Measurements from ENCODE around the gene ENGASE.
A peak's percentile ranks its signal among the peaks of the same experiment; 100 is the strongest.

The ENGASE gene

DNA sequence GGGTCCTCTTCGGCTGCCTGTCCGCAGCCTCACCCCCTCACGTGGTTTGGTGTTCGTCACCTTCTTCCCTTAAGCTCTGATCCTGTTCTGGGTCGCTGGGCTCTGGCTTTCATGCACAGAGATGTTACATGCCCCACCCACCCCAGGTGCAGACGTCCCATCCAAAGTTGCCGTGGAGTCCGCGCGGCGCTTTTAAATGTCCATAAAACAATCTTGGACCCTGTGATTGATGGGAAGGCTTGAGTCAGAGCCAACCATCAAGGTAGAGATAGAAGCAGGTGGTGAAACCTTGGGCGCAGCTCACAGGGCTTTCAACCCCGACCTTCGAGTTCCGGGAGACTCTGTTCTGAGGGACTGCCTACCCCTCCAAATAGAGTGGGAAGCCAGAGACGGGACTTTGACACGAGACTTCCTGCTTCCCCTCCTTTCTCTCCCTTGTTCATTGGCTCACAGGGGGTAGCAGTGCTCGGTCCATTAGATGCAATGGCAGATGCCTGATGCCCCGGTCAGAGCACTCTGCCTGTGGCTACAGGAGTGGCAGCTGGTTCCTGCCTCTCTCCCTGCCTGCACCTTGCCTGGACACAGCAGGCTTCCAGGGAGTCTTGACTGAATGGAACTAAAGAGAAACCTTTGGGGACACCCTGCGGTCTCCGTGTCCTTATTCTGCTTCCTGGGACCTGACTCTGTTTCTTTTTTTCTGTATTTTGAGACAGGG lies 4.0 kb downstream of the ENGASE start:
- DNase-seq (ENCODE audit: low read depth in 3 of 3, low spot score in 1 of 3): no peak

DNA sequence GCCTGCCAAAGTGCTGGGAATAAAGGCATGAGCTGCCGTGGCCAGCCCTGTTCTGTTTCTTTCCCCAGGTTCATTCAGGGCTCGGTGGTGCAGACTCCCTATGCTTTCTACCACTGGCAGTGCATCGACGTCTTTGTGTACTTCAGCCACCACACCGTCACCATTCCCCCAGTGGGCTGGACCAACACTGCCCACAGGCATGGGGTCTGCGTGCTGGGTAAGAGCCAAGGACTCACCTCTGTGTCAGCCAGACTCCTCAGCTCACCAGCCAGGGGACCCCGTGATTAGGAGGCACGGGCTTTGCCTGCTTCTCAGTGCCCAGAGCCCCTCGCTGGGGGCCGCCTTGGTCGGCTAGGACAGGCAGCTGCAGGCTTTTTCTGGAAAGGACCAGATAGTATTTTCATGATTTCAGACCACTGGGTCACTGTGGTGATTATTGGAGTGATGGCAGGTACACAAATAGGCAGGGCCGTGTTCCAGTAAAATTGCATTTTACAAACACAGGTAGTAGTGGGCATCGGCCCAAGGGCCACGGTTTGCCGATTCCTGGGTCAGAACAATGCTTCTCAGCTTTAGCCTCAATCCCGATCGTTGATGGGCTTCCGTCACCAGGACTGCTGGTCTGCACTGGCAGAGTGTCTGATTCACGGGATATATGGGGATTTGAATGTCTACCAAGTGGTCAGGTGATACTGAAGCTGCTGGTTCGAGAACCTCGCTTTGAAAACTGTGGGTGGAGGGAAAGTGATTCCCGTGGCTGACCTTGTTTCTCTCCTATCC lies 5.0 kb downstream of the ENGASE start:
- no peak for DNase-seq (ENCODE audit: low read depth in 3 of 3, low spot score in 1 of 3)

DNA sequence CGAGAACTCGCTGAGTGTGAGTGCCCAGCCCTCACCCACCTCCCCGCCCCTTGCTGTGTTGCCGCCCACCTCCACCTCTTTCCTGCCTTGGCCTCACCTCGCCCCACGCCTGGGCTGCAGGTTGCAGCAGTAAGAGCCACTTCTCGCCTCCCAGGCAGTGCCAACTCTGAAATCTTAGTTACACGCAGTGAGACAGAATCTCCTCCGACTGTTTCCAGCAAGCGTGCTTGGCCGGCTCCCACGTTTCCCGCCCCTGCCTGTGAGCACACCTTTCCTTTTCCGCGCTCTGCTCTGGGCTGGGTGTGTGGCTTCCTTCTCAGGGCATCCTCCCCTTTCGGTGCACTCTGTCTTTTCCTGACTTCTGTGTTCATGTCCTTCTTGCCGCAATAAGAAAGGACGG lies 5.7 kb downstream of the ENGASE start:
- no peak for DNase-seq (ENCODE audit: low read depth in 3 of 3, low spot score in 1 of 3)

DNA sequence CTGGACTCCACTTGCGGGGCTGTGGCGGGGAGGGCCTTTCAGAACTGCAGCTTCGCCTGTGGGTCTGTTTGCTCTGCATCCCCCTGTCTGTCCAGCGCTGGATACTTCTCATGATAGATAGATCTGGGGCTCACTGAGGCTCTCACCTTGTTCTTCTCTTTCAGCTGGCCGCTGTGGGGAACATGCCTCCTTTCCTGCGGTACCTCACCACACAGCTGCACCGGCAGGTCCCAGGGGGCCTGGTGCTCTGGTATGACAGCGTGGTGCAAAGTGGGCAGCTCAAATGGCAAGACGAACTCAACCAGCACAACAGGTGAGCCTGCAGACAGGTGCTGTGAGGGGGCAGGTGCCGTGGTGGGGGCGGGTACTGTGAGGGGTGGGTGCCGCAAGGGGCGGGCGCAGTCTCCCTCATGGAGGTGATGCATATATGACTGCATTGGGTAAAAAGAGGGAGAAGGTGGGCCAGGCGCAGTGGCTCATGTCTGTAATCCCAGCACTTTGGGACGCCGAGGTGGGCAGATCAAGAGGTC lies 6.2 kb downstream of the ENGASE start:
- DNase-seq (ENCODE audit: low read depth in 3 of 3, low spot score in 1 of 3): no peak

DNA sequence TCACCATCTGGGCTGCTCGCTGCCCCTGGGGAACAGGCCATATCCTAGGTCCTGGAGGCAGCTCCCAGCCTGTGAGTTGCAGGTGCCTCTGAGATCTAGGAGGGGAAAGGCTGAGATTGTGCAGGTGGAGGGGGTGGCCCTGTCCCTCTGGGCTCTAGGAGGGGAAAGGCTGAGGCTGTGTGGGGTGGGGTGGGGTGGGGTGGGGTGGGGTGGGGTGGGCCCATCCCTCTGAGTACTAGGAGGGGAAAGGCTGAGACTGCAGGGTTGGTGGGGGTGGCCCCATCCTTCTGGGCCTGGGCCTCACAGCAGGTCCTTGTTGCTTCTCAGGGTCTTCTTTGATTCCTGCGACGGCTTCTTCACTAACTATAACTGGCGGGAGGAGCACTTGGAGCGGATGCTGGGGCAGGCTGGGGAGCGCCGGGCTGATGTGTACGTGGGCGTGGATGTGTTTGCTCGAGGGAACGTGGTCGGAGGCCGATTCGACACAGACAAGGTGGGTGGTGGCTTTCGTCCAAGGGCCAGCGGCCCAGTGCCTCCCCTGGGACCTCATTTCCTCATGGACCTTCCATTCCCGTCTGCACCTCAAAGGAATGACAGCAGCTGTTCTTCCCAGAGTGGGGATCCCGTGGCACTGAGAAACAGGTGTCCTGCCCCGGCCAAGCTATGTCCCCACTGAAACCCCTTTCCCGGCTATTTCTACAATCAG lies 7.1 kb downstream of the ENGASE start:
- no peak for DNase-seq (ENCODE audit: low read depth in 3 of 3, low spot score in 1 of 3)

DNA sequence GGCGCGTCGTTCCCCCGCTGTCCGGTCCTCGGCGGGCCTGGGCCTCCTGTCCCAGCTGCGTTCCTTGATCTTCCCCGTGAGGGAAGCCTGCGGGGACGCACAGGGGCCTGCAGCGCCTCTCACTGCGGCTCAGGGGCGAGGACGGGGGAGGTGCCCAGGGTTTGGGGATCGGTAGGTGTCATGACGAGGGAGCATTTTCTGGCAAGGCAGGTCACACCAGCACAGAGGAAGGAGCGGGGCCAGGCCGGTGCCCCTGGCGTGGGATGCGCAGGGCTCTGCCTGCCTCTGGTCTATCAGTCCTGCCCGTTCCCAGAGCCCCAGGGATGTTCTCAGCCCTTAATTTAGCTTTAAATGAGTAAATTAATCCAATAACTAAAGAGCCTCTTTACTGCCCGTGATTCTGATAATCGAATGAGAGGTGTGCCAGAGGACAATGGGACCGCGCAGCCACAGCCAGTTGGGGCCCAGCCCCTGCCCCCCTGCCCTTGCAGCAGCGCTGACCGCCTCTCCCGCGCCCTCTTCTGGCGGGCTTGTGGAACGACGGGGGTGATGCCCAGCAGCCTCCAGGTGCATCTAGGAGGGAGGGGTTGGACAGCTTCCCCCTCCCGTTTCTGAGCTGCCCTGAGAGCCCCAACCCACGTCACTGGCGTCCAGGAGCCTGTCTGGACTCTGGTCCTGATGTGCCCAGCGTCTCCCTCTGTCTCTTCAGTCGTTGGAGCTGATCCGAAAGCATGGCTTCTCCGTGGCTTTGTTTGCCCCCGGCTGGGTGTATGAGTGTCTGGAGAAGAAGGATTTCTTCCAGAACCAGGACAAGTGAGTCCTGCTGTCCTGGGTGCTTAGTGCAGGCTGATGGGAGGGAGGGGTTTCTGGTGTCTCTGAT lies 7.9 kb downstream of the ENGASE start:
- peak in 1 of 3 donors; percentile 41 for DNase-seq (ENCODE audit: low read depth in 3 of 3, low spot score in 1 of 3)

DNA sequence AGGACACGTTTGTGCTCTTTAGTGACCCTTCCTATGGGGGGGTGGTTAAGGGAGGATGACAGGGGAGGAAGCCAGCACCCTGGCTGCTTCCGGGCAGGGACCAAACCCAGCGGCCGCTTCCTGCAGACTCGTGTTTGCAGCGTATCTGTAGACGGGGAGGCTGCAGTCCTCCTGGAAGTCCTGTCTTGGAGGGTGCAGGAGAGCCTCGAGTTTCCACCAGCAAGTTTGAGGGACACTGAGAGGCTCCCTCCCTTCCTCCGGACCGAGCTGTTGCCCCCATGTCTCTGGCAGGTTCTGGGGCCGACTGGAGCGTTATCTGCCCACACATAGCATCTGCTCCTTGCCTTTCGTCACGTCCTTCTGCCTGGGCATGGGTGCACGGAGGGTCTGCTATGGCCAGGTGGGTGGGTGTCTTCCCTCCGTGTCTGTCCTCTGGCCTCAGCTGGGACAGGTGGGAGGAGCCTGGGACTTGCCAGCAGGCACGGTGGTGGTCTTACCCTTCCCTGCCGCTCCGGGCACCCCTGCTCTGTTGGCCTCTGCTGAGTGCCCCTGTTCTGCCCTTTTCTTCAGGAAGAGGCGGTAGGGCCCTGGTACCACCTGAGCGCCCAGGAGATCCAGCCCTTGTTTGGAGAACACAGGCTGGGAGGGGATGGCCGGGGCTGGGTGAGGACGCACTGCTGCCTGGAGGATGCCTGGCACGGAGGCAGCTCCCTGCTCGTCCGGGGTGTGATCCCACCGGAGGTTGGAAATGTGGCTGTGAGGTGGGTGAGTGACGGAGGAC lies 8.8 kb downstream of the ENGASE start:
- no peak for DNase-seq (ENCODE audit: low read depth in 3 of 3, low spot score in 1 of 3)

DNA sequence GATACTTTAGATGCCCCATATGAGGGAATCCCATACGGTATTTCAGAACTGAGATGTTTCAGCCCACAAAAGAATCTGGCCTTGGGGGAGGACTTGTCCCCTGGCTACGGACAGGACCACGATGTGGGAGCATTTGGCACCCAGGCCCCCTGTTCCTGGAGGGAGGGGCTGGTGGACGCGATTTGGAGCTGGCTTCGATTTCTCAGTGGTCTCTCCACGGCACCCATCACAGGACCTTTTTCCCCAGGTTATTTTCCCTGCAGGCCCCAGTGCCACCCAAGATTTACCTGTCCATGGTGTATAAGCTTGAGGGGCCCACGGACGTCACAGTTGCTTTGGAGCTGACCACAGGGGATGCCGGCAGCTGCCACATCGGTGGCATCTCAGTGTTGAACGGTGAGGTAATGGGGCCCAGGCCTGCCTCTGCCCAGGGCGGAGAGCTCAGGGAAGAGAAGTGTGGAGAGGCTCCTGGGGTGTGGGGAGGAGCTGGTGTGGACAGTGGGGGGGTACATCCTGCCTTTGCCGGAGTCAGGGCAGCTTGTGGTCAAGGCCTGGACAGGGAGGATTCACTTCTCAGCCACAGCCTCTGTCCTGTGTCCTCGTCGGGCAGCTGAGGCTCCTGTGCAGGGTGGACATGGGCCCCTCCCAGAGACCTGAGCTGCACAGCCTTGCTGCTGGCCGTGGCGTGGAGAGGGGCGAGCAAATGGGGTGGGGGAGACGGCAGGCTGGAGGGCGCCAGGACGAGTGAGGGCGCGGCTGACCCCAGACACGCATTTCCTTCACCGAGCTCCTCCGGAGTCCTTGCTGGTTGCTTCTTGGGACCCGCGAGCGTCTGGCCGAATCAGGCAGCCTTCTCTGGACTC lies 9.9 kb downstream of the ENGASE start:
- no peak for DNase-seq (ENCODE audit: low read depth in 3 of 3, low spot score in 1 of 3)

DNA sequence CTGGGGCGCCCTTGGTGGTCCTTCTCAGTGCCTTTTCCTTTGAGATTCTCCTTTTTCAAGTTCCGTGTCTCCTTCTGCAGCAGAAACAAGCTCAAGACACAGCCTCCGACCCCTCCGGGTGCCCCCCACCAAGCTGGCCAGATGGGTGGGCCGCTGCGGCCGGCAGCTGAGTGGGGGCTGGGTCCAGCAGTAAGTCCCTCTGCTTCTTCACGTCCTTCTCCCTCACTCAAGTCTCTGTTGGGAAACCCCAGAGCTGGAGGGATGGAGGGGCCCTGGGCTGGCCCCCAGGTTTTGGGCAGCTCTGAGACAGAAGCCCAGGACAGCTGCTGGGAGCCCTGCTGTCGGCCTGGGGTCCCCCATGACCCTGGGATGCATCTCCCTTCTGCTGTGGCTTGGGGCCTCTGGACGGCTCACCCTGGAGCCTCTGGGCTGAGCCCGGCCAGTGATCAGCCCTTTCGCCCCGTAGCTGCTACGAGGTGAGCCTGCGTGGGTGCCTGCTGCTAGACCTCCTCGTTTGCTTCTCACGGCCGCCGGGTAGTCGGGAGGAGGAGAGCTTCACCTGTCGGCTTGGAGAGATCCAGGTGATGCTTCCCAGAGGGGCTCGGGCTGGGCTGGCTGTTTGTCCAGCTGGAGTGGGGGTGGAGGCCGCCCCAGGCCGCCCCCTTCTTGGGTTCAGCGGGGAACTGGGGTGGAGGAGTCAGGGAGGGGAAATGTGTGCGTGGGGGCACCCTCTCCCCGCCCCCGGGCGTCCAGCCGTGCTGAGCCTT lies 10.7 kb downstream of the ENGASE start:
- DNase-seq (ENCODE audit: low read depth in 3 of 3, low spot score in 1 of 3): no peak

DNA sequence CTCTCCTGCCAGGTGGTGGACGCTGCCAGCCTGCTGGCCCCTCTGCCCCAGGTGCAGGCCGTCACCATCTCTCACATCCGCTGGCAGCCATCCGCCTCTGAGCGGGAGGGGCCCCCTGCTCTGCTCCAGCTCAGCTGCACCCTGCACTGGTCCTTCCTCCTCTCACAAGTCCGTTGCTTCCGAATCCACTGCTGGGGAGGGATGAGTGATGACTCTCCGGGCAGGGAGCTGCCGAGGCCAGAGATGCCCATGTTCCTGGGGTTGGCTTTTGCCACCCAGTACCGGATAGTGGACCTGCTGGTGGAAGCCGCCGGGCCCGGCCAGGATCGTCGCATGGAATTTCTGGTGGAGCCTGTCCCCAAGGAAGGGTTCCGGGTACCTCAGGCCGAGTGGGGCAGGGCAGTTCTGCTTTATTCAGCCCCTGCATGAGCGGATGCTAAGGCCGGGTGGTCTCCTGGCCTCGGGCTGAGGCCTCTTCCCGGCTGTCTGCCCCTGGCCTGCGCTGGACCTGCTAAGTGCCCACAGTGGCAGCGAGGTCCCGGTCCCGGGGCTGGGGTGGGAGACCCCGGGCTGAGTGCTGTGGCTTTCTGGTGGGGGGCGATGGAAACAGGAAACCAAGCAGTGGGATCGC lies 11.4 kb downstream of the ENGASE start:
- DNase-seq (ENCODE audit: low read depth in 3 of 3, low spot score in 1 of 3): no peak

DNA sequence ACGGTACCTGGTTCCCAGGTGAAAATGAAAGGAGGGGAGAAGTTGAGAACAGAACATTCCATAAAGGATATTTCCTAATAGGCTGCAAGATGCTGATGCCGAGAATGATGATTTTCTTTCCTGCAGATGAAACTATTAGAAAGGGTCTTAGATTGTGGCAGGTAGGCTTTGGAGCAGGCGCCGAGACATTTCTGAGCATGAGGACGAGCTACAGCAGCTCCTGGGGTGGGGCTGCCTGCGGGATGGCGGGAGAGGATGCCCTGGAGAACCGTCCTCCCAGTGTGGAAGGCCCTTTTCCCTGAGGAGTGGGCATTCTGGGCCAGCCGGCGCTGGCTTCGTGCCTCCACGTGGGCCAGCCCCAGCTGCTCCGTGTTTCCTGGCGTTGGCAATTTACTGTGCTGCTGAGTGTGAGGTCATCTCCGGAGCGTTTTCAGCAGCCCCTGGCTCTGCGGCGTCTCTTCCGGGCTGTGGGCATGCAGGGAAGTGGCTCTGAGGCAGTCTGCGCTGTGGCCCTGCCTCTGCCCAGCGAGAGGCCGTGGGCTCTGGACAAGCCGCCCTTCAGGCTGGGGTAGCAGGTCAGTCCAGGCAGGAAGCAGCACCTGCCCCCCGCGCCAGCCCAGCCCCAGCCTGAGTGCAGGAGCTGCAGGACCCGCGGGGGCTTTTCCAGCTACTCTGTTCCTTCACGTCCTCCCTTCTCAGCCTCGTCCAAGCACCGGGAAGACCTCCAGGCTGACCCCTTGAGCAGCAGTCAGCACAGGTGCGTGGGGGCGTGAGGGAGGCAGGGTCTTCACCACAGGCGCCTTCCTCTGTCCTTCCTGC lies 12.2 kb downstream of the ENGASE start:
- no peak for DNase-seq (ENCODE audit: low read depth in 3 of 3, low spot score in 1 of 3)

DNA sequence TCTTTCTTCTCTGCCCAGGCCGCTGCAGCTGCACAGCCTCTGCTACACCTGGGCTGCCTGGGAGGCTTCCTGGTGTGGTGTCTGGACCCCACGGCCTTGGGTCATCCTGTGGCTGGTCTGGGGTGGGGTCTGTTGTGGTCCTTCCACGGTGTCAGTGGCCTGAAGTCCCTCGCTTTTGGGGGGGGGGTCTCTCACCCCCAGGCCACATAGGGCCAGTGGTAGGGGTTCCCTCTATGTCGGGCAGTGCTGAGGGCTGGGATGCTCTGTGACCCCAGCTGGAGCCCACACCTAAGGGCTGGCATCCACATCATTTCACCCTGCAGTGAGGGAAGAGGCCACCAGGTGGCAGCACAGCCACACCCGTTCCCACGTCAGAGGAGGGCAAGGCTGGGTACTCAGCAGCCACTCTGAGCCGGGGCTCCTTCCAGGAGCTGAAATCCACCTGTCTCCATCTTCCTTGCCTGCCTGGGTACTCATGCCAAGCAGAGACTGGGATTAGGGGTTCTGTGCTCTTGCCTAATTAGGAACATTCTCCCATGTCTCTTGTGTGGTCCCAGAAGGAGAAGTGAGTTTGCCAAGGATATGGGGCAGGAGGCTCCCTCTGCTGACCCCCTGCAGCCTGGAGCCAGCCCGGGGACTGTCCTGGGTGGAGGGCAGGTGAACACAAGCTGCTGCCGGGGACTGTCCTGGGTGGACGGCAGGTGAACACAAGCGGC lies 13.0 kb downstream of the ENGASE start:
- peak; percentile 19 to 74 (median 34) for DNase-seq (ENCODE audit: low read depth in 3 of 3, low spot score in 1 of 3)

DNA sequence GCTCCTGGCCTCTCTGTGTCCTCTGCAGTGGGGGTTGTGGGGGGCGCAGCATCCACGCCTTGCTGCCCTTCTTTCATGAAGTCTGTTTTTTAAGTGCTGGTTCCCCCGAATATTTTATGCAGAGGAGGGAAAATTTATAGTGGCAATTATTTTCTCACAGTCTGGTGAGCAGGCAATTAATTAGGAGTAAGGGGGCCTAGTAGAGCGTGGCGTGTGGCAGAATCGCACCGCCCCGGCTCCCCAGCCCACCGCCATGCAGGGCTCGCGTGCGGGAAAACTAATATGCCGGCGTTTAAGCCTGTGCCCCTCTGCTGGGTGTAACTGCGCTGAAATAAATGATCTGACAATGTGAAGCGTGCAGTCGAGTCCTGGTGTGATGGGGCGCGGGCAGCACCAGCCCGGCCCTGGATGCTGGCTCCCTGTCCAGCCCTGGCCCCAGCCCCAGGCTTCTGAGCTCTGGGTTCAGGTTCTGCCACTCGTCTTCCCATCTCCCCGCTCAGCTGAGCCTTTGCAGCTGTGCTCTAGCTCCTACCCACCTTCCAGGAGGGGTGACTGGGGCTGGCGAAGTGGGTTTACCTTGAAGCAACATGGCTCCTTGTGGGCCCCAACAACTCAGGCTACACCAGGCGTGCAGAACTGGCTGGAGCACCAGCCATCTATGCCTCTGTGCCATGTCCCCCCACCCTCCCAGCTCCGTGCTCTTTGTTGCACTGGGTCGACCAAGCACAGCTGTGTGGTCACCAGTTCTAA lies 13.8 kb downstream of the ENGASE start:
- no peak for DNase-seq (ENCODE audit: low read depth in 3 of 3, low spot score in 1 of 3)

DNA sequence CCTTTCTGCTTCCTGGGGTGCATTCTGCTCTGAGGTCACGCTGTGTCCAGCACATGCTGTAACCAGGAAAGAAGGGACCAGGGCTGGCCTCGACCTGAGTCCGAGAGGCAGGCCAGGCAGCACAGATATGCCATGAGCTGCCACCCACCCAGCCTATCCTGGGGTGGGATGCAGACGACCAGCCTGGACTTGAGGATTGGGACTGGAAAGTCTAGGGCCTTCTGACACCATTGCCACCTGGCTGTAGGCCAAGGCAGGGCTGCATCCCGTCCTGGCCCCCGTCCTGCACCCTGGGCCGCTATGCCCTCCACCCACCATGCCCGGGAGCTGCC lies 14.3 kb downstream of the ENGASE start:
- no peak for DNase-seq (ENCODE audit: low read depth in 3 of 3, low spot score in 1 of 3)

DNA sequence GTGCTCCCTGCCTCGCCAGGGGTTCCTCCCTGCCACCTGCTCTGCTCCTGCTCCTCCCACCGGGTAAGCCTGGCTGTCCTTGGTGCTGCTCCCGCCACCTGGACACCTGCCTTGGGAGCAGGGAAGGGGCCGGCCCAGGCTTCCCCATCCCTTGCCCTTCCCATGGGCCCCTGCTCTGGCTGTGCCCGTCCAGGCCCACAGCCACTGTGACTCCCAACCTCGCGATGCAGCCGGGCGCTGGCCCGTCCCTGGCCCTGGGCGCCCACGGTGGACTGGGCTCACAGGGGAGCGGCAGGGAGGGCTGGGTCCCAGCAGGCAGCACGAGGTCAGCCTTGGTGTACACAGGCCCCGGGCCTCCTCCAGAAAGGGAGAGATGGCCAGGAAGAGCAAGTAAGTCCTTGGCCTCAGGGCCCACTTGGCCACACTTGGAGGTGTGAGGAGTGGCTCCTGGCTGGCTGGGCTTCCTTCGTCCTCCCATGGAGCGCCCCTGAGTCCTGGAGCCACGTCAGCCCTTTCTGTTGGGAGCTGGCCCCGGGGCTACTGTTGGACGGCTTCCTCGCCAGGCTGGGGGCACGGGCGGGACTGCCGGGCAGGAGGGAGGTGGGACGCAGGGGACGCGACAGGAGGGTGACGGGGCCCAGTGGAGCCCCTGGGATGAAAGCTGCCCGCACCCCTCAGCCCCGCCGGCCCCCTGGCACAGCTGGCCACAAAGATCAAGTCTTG lies 15.3 kb downstream of the ENGASE start:
- DNase-seq (ENCODE audit: low read depth in 3 of 3, low spot score in 1 of 3): no peak
